ENCODE data around the gene HSD17B12.
"Not testable (repeated sequence)": the region's sequence is repeated elsewhere in the genome, so short reads cannot be mapped to it uniquely, and the experiment has no call there.

HSD17B12 gene

DNA sequence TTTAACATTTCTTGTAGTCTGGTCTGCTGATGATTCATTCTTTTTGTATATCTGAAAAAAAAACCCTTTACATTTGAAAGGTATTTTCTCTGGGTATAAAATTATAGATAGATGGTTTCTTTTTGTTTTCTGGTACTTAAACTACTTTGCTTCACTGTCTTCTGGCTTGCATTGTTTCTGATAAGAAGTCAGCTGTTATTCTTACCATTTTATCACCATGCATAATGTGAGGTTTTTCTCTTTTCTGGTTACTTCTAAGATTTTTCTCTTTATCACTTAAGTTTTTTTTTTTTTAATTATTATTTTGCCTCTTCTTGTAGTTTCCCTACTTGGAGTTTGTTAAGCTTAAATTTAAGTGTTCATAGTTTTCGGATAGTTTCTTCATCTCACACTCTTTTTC is 84.7 kb downstream of the HSD17B12 start:
- TF ChIP-seq TOX (CRISPR knock-in tag; IDR thresholded peaks at IDR 0.05; ENCODE audit: borderline replicate concordance), result no peak
- no peak for TF ChIP-seq TCF4 (CRISPR knock-in tag; IDR thresholded peaks at IDR 0.05; ENCODE audit: borderline replicate concordance)
- TF ChIP-seq CSDC2 (CRISPR knock-in tag; IDR thresholded peaks at IDR 0.05), result no peak
- TF ChIP-seq, protein P1, sequence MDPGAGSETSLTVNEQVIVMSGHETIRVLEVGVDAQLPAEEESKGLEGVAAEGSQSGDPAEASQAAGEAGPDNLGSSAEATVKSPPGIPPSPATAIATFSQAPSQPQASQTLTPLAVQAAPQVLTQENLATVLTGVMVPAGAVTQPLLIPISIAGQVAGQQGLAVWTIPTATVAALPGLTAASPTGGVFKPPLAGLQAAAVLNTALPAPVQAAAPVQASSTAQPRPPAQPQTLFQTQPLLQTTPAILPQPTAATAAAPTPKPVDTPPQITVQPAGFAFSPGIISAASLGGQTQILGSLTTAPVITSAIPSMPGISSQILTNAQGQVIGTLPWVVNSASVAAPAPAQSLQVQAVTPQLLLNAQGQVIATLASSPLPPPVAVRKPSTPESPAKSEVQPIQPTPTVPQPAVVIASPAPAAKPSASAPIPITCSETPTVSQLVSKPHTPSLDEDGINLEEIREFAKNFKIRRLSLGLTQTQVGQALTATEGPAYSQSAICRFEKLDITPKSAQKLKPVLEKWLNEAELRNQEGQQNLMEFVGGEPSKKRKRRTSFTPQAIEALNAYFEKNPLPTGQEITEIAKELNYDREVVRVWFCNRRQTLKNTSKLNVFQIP (CRISPR knock-in tag; IDR thresholded peaks at IDR 0.05; ENCODE audit: borderline replicate concordance, low read depth), result no peak
- no peak for TF ChIP-seq ZNF8 (CRISPR knock-in tag; IDR thresholded peaks at IDR 0.05)
- no peak for TF ChIP-seq SNAI2 (CRISPR knock-in tag; IDR thresholded peaks at IDR 0.05)
- TF ChIP-seq ZNF565 (CRISPR knock-in tag; conservative IDR thresholded peaks at IDR 0.05; ENCODE audit: low read depth), result no peak
- no peak for ATAC-seq

DNA sequence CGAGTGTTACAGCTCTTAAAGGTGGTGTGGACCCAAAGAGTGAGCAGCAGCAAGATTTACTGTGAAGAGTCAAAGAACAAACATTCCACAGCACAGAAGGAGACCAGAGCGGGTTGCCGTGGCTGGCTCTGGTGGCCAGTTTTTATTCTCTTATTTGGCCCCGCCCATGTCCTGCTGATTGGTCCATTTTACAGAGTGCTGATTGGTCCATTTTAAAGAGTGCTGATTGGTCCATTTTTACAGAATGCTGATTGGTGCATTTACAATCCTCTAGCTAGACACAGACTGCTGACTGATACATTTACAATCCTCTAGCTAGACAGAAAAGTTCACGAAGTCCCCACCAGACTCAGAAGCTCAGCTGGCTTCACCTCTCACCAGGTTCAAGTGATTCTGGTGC is 88.1 kb downstream of the HSD17B12 start:
- not testable (repeated sequence) for ATAC-seq

DNA sequence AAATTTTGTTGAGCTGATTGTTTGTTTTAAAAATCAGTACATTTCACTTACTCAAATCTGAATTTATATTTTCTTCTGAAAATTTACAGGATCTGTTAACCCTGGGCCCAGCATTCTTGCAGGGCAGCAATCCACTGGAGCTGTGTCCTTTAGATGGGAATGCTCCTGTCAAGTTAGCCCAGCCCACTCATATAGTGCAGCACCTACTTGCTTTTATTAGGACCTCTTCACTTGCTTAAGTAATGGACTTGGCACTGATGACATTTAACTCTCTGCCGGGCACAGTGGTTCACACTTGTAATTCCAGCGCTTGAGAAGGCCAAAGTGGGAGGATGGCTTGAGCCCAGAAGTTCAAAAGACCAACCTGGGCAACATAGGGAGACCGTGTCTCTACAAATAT is 89.6 kb downstream of the HSD17B12 start:
- no peak for TF ChIP-seq ZNF70 (CRISPR knock-in tag; IDR thresholded peaks at IDR 0.05)
- TF ChIP-seq RARB (CRISPR knock-in tag; IDR thresholded peaks at IDR 0.05), result no peak
- TF ChIP-seq ZNF8 (CRISPR knock-in tag; IDR thresholded peaks at IDR 0.05), result no peak
- TF ChIP-seq, protein P2, sequence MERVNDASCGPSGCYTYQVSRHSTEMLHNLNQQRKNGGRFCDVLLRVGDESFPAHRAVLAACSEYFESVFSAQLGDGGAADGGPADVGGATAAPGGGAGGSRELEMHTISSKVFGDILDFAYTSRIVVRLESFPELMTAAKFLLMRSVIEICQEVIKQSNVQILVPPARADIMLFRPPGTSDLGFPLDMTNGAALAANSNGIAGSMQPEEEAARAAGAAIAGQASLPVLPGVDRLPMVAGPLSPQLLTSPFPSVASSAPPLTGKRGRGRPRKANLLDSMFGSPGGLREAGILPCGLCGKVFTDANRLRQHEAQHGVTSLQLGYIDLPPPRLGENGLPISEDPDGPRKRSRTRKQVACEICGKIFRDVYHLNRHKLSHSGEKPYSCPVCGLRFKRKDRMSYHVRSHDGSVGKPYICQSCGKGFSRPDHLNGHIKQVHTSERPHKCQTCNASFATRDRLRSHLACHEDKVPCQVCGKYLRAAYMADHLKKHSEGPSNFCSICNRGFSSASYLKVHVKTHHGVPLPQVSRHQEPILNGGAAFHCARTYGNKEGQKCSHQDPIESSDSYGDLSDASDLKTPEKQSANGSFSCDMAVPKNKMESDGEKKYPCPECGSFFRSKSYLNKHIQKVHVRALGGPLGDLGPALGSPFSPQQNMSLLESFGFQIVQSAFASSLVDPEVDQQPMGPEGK (CRISPR knock-in tag; IDR thresholded peaks at IDR 0.05; ENCODE audit: borderline replicate concordance), result no peak
- no peak for TF ChIP-seq ISL1 (CRISPR knock-in tag; IDR thresholded peaks at IDR 0.05)
- TF ChIP-seq ZFP3 (CRISPR knock-in tag; IDR thresholded peaks at IDR 0.05), result no peak
- no peak for TF ChIP-seq TOX (CRISPR knock-in tag; IDR thresholded peaks at IDR 0.05; ENCODE audit: borderline replicate concordance)
- TF ChIP-seq ARNTL (CRISPR knock-in tag; IDR thresholded peaks at IDR 0.05; ENCODE audit: borderline replicate concordance, low read depth), result no peak
- TF ChIP-seq BACH2 (CRISPR knock-in tag; IDR thresholded peaks at IDR 0.05; ENCODE audit: borderline replicate concordance), result no peak
- no peak for TF ChIP-seq OSR1 (CRISPR knock-in tag; IDR thresholded peaks at IDR 0.05)
- TF ChIP-seq, protein P1 (CRISPR knock-in tag; IDR thresholded peaks at IDR 0.05; ENCODE audit: borderline replicate concordance, low read depth), result no peak
- TF ChIP-seq ZNF565 (CRISPR knock-in tag; conservative IDR thresholded peaks at IDR 0.05; ENCODE audit: low read depth), result no peak
- TF ChIP-seq, protein P3, sequence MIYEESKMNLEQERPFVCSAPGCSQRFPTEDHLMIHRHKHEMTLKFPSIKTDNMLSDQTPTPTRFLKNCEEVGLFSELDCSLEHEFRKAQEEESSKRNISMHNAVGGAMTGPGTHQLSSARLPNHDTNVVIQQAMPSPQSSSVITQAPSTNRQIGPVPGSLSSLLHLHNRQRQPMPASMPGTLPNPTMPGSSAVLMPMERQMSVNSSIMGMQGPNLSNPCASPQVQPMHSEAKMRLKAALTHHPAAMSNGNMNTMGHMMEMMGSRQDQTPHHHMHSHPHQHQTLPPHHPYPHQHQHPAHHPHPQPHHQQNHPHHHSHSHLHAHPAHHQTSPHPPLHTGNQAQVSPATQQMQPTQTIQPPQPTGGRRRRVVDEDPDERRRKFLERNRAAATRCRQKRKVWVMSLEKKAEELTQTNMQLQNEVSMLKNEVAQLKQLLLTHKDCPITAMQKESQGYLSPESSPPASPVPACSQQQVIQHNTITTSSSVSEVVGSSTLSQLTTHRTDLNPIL (CRISPR knock-in tag; IDR thresholded peaks at IDR 0.05; ENCODE audit: low read depth), result no peak
- TF ChIP-seq TCF4 (CRISPR knock-in tag; IDR thresholded peaks at IDR 0.05; ENCODE audit: borderline replicate concordance), result no peak
- TF ChIP-seq, protein P4, sequence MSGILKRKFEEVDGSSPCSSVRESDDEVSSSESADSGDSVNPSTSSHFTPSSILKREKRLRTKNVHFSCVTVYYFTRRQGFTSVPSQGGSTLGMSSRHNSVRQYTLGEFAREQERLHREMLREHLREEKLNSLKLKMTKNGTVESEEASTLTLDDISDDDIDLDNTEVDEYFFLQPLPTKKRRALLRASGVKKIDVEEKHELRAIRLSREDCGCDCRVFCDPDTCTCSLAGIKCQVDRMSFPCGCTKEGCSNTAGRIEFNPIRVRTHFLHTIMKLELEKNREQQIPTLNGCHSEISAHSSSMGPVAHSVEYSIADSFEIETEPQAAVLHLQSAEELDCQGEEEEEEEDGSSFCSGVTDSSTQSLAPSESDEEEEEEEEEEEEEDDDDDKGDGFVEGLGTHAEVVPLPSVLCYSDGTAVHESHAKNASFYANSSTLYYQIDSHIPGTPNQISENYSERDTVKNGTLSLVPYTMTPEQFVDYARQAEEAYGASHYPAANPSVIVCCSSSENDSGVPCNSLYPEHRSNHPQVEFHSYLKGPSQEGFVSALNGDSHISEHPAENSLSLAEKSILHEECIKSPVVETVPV (CRISPR knock-in tag; IDR thresholded peaks at IDR 0.05), result no peak
- no peak for TF ChIP-seq ZC3H10 (CRISPR knock-in tag; IDR thresholded peaks at IDR 0.05)
- no peak for TF ChIP-seq ZFP30 (CRISPR knock-in tag; IDR thresholded peaks at IDR 0.05)
- no peak for ATAC-seq

DNA sequence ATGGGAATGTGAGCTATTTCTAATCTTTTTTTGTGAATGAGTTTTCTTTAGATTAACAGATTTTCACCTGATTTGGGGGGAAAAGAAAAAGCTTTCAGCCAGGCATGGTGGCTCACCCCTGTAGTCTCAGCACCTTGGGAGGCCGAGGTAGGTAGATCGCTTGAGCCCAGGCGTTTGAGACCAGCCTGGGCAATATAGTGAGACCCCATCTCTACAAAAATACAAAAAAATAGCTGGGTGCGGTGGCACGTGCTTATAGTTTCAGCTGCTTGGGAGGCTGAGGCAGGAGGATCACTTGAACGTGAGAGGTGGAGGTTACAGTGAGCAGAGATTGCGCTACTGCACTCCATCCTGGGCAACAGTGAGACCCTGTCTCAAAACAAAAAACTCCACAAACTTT is 92.2 kb downstream of the HSD17B12 start:
- ATAC-seq, result no peak

DNA sequence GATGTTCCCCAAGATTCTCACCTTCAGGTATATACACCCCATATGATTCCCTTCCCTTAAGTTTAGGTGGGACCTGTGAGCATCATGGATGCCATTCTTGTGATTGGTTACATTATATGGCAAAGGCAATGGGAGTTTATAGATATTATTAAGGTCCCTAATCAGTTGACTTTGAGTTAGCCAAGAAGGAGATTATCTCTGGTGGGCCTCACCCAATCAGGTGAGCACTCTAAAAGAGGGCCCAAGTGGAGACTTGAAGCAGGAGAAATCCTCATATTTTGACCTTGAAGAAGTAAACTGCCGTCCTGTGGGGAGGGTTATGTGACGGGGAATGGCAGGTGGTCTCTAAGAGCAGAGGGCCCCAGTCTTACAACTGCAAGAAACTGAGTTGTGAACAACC is 94.2 kb downstream of the HSD17B12 start:
- ATAC-seq, result no peak
- no peak for TF ChIP-seq ISL1 (CRISPR knock-in tag; IDR thresholded peaks at IDR 0.05)
- TF ChIP-seq, protein P4 (CRISPR knock-in tag; IDR thresholded peaks at IDR 0.05), result no peak
- TF ChIP-seq, protein P5, sequence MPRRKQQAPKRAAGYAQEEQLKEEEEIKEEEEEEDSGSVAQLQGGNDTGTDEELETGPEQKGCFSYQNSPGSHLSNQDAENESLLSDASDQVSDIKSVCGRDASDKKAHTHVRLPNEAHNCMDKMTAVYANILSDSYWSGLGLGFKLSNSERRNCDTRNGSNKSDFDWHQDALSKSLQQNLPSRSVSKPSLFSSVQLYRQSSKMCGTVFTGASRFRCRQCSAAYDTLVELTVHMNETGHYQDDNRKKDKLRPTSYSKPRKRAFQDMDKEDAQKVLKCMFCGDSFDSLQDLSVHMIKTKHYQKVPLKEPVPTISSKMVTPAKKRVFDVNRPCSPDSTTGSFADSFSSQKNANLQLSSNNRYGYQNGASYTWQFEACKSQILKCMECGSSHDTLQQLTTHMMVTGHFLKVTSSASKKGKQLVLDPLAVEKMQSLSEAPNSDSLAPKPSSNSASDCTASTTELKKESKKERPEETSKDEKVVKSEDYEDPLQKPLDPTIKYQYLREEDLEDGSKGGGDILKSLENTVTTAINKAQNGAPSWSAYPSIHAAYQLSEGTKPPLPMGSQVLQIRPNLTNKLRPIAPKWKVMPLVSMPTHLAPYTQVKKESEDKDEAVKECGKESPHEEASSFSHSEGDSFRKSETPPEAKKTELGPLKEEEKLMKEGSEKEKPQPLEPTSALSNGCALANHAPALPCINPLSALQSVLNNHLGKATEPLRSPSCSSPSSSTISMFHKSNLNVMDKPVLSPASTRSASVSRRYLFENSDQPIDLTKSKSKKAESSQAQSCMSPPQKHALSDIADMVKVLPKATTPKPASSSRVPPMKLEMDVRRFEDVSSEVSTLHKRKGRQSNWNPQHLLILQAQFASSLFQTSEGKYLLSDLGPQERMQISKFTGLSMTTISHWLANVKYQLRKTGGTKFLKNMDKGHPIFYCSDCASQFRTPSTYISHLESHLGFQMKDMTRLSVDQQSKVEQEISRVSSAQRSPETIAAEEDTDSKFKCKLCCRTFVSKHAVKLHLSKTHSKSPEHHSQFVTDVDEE (CRISPR knock-in tag; IDR thresholded peaks at IDR 0.05), result no peak
- no peak for TF ChIP-seq ZFP3 (CRISPR knock-in tag; IDR thresholded peaks at IDR 0.05)
- no peak for TF ChIP-seq ZC3H10 (CRISPR knock-in tag; IDR thresholded peaks at IDR 0.05)
- TF ChIP-seq ZNF70 (CRISPR knock-in tag; IDR thresholded peaks at IDR 0.05), result no peak
- no peak for TF ChIP-seq ZNF8 (CRISPR knock-in tag; IDR thresholded peaks at IDR 0.05)

More for the DNA sequence above, 92.2 kb downstream of the HSD17B12 start:
- no peak for TF ChIP-seq ZC3H10 (CRISPR knock-in tag; IDR thresholded peaks at IDR 0.05)
